ENCODE data around the gene KIF11. TPM values are rescaled to one million over a fixed set of nuclear protein-coding genes. Genes with fewer than 3 reads are reported as not detected.

KIF11 gene
- total RNA-seq, 1 donor from 2014 or later = 70.8 TPM

DNA sequence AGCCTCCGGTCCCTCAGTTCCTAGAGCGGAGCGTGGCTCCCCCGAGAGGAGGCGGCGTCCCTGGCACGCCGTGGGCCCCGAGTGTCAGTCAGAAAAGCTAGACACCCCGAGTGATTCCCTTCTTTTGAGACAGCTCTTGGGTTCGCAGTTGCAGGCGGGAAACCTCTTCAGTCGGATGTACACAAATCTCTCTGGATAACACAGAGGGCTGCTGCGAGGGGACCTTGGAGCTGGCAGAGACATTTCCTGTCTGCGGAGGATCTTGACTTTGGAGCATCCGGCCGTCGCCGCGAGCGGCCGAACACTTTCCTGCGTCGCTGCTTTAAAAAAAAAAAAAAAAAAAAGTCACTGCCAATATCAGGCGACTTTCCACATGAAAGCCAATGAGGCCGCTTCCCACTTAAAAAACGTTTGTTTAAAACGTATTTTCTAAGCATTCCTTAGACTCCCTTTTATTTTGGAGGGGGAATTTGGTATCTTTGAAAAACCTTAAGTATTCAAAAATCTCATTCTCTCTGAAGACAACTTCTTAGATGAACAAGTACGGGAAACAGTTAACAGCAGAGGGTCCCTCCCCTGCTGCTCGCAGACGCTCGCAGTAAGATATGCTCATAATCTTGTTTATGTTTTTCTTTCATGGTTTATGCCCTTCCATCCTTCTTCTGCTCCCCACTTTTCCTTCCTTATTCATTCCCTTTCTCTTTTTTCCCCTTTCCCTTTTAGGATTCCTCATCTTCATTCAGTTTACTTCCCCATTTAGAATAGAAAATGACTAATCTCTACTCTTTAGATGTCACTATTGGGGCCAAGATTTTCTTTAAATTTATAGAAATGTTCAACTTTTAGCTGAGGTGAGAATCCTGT lies 106.8 kb downstream of the KIF11 start:
- H3K27ac Mint-ChIP-seq (ENCODE audit: unreplicated experiment) = peak overlapping the region; percentile 60
- H3K9me3 Mint-ChIP-seq = no peaks in the 10 kb centered on the region
- peaks cover 94% of the 10 kb centered on the region for H3K27me3 Mint-ChIP-seq (ENCODE audit: low read depth)
- peak; percentile 46 for DNase-seq (ENCODE audit: low read depth, low spot score)
- H3K4me3 Mint-ChIP-seq = peak overlapping the region; percentile 76
- H3K4me1 Mint-ChIP-seq = peaks cover 13% of the 10 kb centered on the region
- TF ChIP-seq CTCF (conservative IDR thresholded peaks at IDR 0.05) = no peak
- H3K36me3 Mint-ChIP-seq (ENCODE audit: low read depth) = no peaks in the 10 kb centered on the region

- Mint-ChIP-seq H3K9me3 (no peaks in the 10 kb centered on the region), H3K27me3 (ENCODE audit: low read depth) (peaks cover 87% of the 10 kb centered on the region), H3K27ac (ENCODE audit: unreplicated experiment) (no peak overlapping the region), H3K36me3 (ENCODE audit: low read depth) (no peaks in the 10 kb centered on the region), H3K4me1 (peaks cover 13% of the 10 kb centered on the region), H3K4me3 (no peak overlapping the region)
- no peak for DNase-seq (ENCODE audit: low read depth, low spot score)
- TF ChIP-seq CTCF (conservative IDR thresholded peaks at IDR 0.05) = no peak
Observed at GRCh38 chr10:92702301-92702916, 109.5 kb downstream of the KIF11 start.

Other genes starting within 250 kb of the KIF11 start
- 49.1 and 51.1 TPM in 2 replicates for gene IDE, start 19.0 kb upstream of the KIF11 start, total RNA-seq
- gene HHEX, start 96.8 kb downstream of the KIF11 start, total RNA-seq = not detected in 2 replicates